A549 treated with RU486 at 1 μM for 4 hours (cell line): ENCODE results near the gene LYPLAL1. TPM values are rescaled to one million over a fixed set of nuclear protein-coding genes. Genes with fewer than 3 reads are reported as not detected.

ENCODE experiments used
- total RNA-seq: library from RNA; stranded (reverse); fragments of 200-300 nt; extraction: Qiagen RNA extraction; gene quantifications from 5 replicates; pipeline ENCODE4 v1.2.3, GENCODE V29; 2022; ENCODE audit warnings: low read depth

LYPLAL1 gene
- total RNA-seq, result 4.3 to 21.3 TPM (median 20.7 TPM) in 5 replicates

GRCh38 chr1:219173758-219174459, at the start of gene LYPLAL1:
LYPLAL1 (plus strand) TSS chr1:219173878; CDS start chr1:219173891, 13 bp downstream.

